VCaP (cell line): ENCODE results near the gene STRN3.
"Not testable (repeated sequence)": the region's sequence is repeated elsewhere in the genome, so short reads cannot be mapped to it uniquely, and the experiment has no call there.

ENCODE experiments used
- H3K27ac ChIP-seq: fragments of 450-650 bp; 2 replicates; pipeline ENCODE4 v1.5.1; 2017
- CTCF ChIP-seq: fragments of 450-650 bp; conservative IDR thresholded peaks from 2 replicates; pipeline ENCODE4 v1.5.1; 2017; ENCODE audit warnings: mild to moderate bottlenecking, moderate library complexity

The STRN3 gene

GRCh38 chr14:31006703-31007102 lies 19.5 kb downstream of the STRN3 start:
- H3K27ac ChIP-seq, result no peak overlapping the region
- TF ChIP-seq CTCF, result no peak

GRCh38 chr14:31004007-31004406 lies 22.2 kb downstream of the STRN3 start:
- not testable (repeated sequence) for H3K27ac ChIP-seq

GRCh38 chr14:31003284-31003683 lies 22.9 kb downstream of the STRN3 start:
- no peak for TF ChIP-seq CTCF
- H3K27ac ChIP-seq, result no peak overlapping the region

- H3K27ac ChIP-seq, result no peak overlapping the region
- no peak for TF ChIP-seq CTCF
Observed at GRCh38 chr14:31001339-31001658, 24.9 kb downstream of the STRN3 start.

- H3K27ac ChIP-seq, result no peak overlapping the region
- no peak for TF ChIP-seq CTCF
Observed at GRCh38 chr14:31000629-31001338, 25.4 kb downstream of the STRN3 start.

- H3K27ac ChIP-seq, result no peak overlapping the region
- TF ChIP-seq CTCF, result no peak
Observed at GRCh38 chr14:30999038-30999773, 27.0 kb downstream of the STRN3 start.

- TF ChIP-seq CTCF, result no peak
- no peak overlapping the region for H3K27ac ChIP-seq
Observed at GRCh38 chr14:30998100-30998706, 28.0 kb downstream of the STRN3 start.
